ENCODE data around the gene ZFAND3. TPM values are rescaled to one million over a fixed set of nuclear protein-coding genes. Genes with fewer than 3 reads are reported as not detected.

The ZFAND3 gene
- polyA plus RNA-seq, 1 donor (not counting 4 experiments of a cell fraction or from before 2014, with no cell fraction given) = 19.6 TPM

GRCh38 chr6:37831457-37831856 is 11.9 kb downstream of the ZFAND3 start:
- Histone ChIP-seq H3K27ac (ENCODE audit: control insufficient read depth, insufficient read depth, low read length) (no peak overlapping the region), H3K4me3 (ENCODE audit: control insufficient read depth in 2 of 3, extremely low read depth in 1 of 3, insufficient read depth in 2 of 3, low read depth in 1 of 3, low read length in 3 of 3) (no peak overlapping the region), H3K4me2 (ENCODE audit: control insufficient read depth, extremely low read depth, insufficient read depth, low read depth, low read length) (no peak overlapping the region), H3K4me1 (ENCODE audit: control insufficient read depth, extremely low read depth, insufficient read depth, low read length) (no peaks in the 10 kb centered on the region), H3K9me3 (ENCODE audit: control insufficient read depth, low read depth, low read length) (no peaks in the 10 kb centered on the region), H3K9me1 (ENCODE audit: control insufficient read depth, extremely low read depth, insufficient read depth, low read length) (peaks cover 11% of the 10 kb centered on the region), H2AFZ (ENCODE audit: control insufficient read depth, low read length) (no peak overlapping the region), H3K79me2 (ENCODE audit: control insufficient read depth, insufficient read depth, low read length) (peaks cover 99% of the 10 kb centered on the region), H4K20me1 (ENCODE audit: control insufficient read depth, extremely low read depth, insufficient read depth, low read length) (peaks cover 39% of the 10 kb centered on the region), H3K36me3 (ENCODE audit: control insufficient read depth in 2 of 2, extremely low read depth in 1 of 2, insufficient read depth in 2 of 2, low read length in 2 of 2) (peaks cover 2 to 5% of the 10 kb centered on the region in 2 experiments), H3K27me3 (ENCODE audit: control insufficient read depth, extremely low read depth, insufficient read depth, low read length) (no peaks in the 10 kb centered on the region), H3K9ac (ENCODE audit: control insufficient read depth, extremely low read depth, insufficient read depth, low read length) (no peak overlapping the region)
- TF ChIP-seq CTCF (optimal IDR thresholded peaks at IDR 0.05 in 1 of 3, IDR thresholded peaks at IDR 0.05 in 1 of 3, conservative IDR thresholded peaks at IDR 0.05 in 1 of 3; ENCODE audit: extremely low read depth in 1 of 3, insufficient read depth in 2 of 3, low read length in 3 of 3) = no peak
- TF ChIP-seq EZH2 (IDR thresholded peaks at IDR 0.05; ENCODE audit: low read length) = no peak
- dilution Hi-C loops (cut with MboI; ENCODE audit: extremely low pct_ligation_motif_present, low sequenced_read_pairs) = no loop called here
- FAIRE-seq (no peak), DNase-seq (ENCODE audit: low read depth, low spot score) (no peak)

DNA sequence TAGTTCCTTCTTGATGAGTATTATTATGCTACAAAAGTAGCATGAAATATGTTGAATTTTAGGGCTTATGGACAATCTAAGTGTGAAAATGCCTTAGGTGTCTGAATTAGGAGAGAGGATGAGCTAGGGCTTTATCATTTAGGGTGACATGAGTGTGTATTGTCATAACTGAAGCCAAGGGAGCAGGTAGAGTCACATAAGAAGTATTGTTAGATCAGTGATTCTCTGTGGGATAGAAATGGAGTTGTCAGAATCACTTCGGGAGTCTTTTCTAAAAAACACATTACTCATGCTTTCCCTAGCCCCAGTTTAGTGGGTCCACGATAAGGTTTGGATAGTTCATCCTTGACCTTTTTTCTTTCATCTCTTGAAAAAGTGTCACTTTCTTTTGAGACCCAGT is 16.4 kb downstream of the ZFAND3 start:
- Histone ChIP-seq H3K9me1 (ENCODE audit: control insufficient read depth, extremely low read depth, insufficient read depth, low read length) (peaks cover 2% of the 10 kb centered on the region), H3K4me2 (ENCODE audit: control insufficient read depth, extremely low read depth, insufficient read depth, low read depth, low read length) (no peak overlapping the region), H3K27me3 (ENCODE audit: control insufficient read depth, extremely low read depth, insufficient read depth, low read length) (no peaks in the 10 kb centered on the region), H3K79me2 (ENCODE audit: control insufficient read depth, insufficient read depth, low read length) (peaks cover 98% of the 10 kb centered on the region), H3K4me3 (ENCODE audit: control insufficient read depth in 2 of 3, extremely low read depth in 1 of 3, insufficient read depth in 2 of 3, low read depth in 1 of 3, low read length in 3 of 3) (no peak overlapping the region), H3K36me3 (ENCODE audit: control insufficient read depth in 2 of 2, extremely low read depth in 1 of 2, insufficient read depth in 2 of 2, low read length in 2 of 2) (peaks cover 0 to 2% of the 10 kb centered on the region in 2 experiments), H3K4me1 (ENCODE audit: control insufficient read depth, extremely low read depth, insufficient read depth, low read length) (no peaks in the 10 kb centered on the region), H2AFZ (ENCODE audit: control insufficient read depth, low read length) (no peak overlapping the region), H3K27ac (ENCODE audit: control insufficient read depth, insufficient read depth, low read length) (no peak overlapping the region), H4K20me1 (ENCODE audit: control insufficient read depth, extremely low read depth, insufficient read depth, low read length) (peaks cover 18% of the 10 kb centered on the region), H3K9me3 (ENCODE audit: control insufficient read depth, low read depth, low read length) (no peaks in the 10 kb centered on the region), H3K9ac (ENCODE audit: control insufficient read depth, extremely low read depth, insufficient read depth, low read length) (no peak overlapping the region)
- no peak for FAIRE-seq
- no peak for TF ChIP-seq CTCF (optimal IDR thresholded peaks at IDR 0.05 in 1 of 3, IDR thresholded peaks at IDR 0.05 in 1 of 3, conservative IDR thresholded peaks at IDR 0.05 in 1 of 3; ENCODE audit: extremely low read depth in 1 of 3, insufficient read depth in 2 of 3, low read length in 3 of 3)
- TF ChIP-seq EZH2 (IDR thresholded peaks at IDR 0.05; ENCODE audit: low read length) = no peak
- DNase-seq (ENCODE audit: low read depth, low spot score) = no peak
- dilution Hi-C loops (cut with MboI; ENCODE audit: extremely low pct_ligation_motif_present, low sequenced_read_pairs) = no loop called here

Measured in keratinocyte (primary cell).